Hepatocyte (in vitro differentiated cells): ENCODE measurements around the gene COG1. TPM values are rescaled to one million over a fixed set of nuclear protein-coding genes. Genes with fewer than 3 reads are reported as not detected.

Experiments used
- DNase-seq: peaks from one replicate; pipeline ENCODE4 v3.0.0-alpha.2; 2016; ENCODE audit warnings: low spot score
- H2AFZ ChIP-seq: fragments of 200-600 bp; sonication (generic); 2 replicates; pipeline ENCODE4 v1.6.0; 2016; ENCODE audit warnings: antibody characterized with exemption, mild to moderate bottlenecking
- H3K27ac ChIP-seq: fragments of 200-600 bp; sonication (generic); 2 replicates; pipeline ENCODE4 v1.5.1; 2016; ENCODE audit warnings: mild to moderate bottlenecking
- H3K27me3 ChIP-seq: fragments of 200-600 bp; sonication (generic); 2 replicates; pipeline ENCODE4 v1.6.1; 2016
- H3K36me3 ChIP-seq: fragments of 200-600 bp; sonication (generic); replicated peaks from 2 replicates; pipeline ENCODE4 v1.5.1; 2016; ENCODE audit warnings: low read depth; ENCODE audit not compliant: insufficient read depth
- H3K4me1 ChIP-seq: fragments of 200-600 bp; sonication (generic); 2 replicates; pipeline ENCODE4 v1.5.1; 2016; ENCODE audit warnings: mild to moderate bottlenecking, moderate library complexity; ENCODE audit not compliant: insufficient read depth
- H3K4me2 ChIP-seq: fragments of 200-600 bp; sonication (generic); 2 replicates; pipeline ENCODE4 v1.6.0; 2016
- H3K4me3 ChIP-seq: fragments of 200-600 bp; sonication (generic); 2 replicates; pipeline ENCODE4 v1.5.1; 2016; ENCODE audit warnings: mild to moderate bottlenecking
- H3K79me2 ChIP-seq: fragments of 200-600 bp; sonication (generic); 2 replicates; pipeline ENCODE4 v1.6.0; 2017; ENCODE audit warnings: mild to moderate bottlenecking
- H3K9me2 ChIP-seq: fragments of 200-600 bp; sonication (generic); replicated peaks from 2 replicates; pipeline ENCODE4 v1.6.0; 2017; ENCODE audit warnings: mild to moderate bottlenecking; ENCODE audit not compliant: insufficient read depth
- H3K9me3 ChIP-seq: fragments of 200-600 bp; sonication (generic); 2 replicates; pipeline ENCODE4 v1.5.1; 2016; ENCODE audit warnings: low read depth, mild to moderate bottlenecking
- H4K20me1 ChIP-seq: fragments of 200-600 bp; sonication (generic); 2 replicates; pipeline ENCODE4 v1.6.0; 2016; ENCODE audit warnings: mild to moderate bottlenecking; ENCODE audit not compliant: insufficient read depth, poor library complexity, severe bottlenecking
- EZH2 ChIP-seq: fragments of 200-600 bp; sonication (generic); IDR thresholded peaks from 2 replicates; pipeline ENCODE4 v1.6.1; 2016; ENCODE audit warnings: antibody characterized with exemption, mild to moderate bottlenecking, borderline replicate concordance
- EZH2phosphoT487 ChIP-seq: fragments of 200-600 bp; sonication (generic); IDR thresholded peaks from one replicate; pipeline ENCODE4 v1.6.1; 2018; ENCODE audit warnings: antibody characterized with exemption, mild to moderate bottlenecking, low read depth, moderate library complexity; ENCODE audit not compliant: unreplicated experiment, severe bottlenecking
- WGBS: methylation state at CpG from one replicate; pipeline ENCODE4 v1.1.6; 2016; ENCODE audit warnings: low lambda C conversion rate; ENCODE audit errors: missing lambda C conversion rate; 5-methylcytosine and 5-hydroxymethylcytosine counted together
- polyA plus RNA-seq: library from polyadenylated mRNA; unstranded; fragments of >200 nt; fragmentation: Nextera tagmentation; extraction: Ambion mirVana; gene quantifications from 2 replicates; pipeline ENCODE4 v1.2.1, GENCODE V29; 2016
- total RNA-seq: library from RNA; depleted of rRNA; stranded (reverse); fragments of >200 nt; gene quantifications from 2 replicates; pipeline ENCODE4 v1.2.3, GENCODE V29; 2014
- TF ChIP-seq, protein P1 (sequence below): fragments of 200-600 bp; sonication (generic); IDR thresholded peaks from 2 replicates; pipeline ENCODE4 v1.5.1; 2016; ENCODE audit warnings: antibody characterized with exemption, mild to moderate bottlenecking; ENCODE audit not compliant: poor library complexity

COG1 gene
- total and polyA plus RNA-seq, 2 experiments from 2014 or later, result 19.6 to 26.8 TPM

DNA sequence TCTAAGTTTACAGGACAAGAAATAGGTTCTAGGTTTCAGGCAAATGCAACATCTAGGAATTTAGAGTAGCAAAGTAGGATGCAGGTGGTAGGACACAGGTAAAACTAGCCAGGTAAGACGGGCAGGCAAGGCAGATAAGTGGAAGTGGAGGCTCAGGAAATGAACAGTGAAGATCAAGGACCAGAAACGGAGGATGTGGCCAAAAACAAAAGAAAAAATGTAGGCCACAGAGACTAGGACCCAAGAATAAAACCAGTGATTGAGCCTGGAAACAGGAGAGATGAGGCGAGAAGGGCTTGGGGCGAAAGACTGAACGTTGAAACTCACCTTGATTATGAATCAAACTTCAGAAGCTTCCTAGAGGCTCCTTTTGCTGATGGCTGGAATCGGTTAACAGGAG lies 44.9 kb downstream of the COG1 start:
- DNase-seq, result no peak
- Histone ChIP-seq H3K79me2 (peaks cover 56% of the 10 kb centered on the region), H3K9me2 (no peaks in the 10 kb centered on the region), H4K20me1 (no peaks in the 10 kb centered on the region), H2AFZ (no peak overlapping the region), H3K27me3 (no peaks in the 10 kb centered on the region), H3K9me3 (no peaks in the 10 kb centered on the region), H3K27ac (no peak overlapping the region), H3K36me3 (no peaks in the 10 kb centered on the region), H3K4me3 (no peak overlapping the region), H3K4me1 (peaks cover 7% of the 10 kb centered on the region), H3K4me2 (no peak overlapping the region)
- TF ChIP-seq EZH2phosphoT487 (no peak), EZH2 (no peak)
- TF ChIP-seq, protein P1, sequence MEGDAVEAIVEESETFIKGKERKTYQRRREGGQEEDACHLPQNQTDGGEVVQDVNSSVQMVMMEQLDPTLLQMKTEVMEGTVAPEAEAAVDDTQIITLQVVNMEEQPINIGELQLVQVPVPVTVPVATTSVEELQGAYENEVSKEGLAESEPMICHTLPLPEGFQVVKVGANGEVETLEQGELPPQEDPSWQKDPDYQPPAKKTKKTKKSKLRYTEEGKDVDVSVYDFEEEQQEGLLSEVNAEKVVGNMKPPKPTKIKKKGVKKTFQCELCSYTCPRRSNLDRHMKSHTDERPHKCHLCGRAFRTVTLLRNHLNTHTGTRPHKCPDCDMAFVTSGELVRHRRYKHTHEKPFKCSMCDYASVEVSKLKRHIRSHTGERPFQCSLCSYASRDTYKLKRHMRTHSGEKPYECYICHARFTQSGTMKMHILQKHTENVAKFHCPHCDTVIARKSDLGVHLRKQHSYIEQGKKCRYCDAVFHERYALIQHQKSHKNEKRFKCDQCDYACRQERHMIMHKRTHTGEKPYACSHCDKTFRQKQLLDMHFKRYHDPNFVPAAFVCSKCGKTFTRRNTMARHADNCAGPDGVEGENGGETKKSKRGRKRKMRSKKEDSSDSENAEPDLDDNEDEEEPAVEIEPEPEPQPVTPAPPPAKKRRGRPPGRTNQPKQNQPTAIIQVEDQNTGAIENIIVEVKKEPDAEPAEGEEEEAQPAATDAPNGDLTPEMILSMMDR, result no peak
- 87% methylated on average over 6 of the region's 6 CpGs for WGBS

DNA sequence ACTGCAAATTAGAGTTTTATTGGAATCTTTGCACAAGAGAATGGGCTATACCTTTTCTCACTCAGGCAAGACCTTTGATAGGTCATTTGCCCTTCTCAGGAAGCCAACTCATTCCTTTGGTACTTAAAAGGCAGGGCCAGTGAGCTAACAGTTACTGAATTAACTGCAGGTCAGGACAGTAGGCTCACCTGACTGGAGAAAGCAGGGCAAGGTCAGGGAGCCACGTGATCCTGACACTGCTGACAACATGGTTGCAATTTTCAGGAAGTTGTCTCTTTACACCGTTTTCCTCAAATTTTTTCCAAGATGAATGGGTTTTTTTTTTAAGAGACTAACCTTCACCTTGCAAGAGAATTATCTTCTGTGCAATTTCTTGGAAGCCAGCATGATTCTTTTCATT lies 47.7 kb downstream of the COG1 start:
- Histone ChIP-seq H3K9me2 (no peaks in the 10 kb centered on the region), H3K27ac (no peak overlapping the region), H3K4me1 (no peaks in the 10 kb centered on the region), H3K27me3 (no peaks in the 10 kb centered on the region), H4K20me1 (no peaks in the 10 kb centered on the region), H3K4me3 (no peak overlapping the region), H2AFZ (no peak overlapping the region), H3K9me3 (no peaks in the 10 kb centered on the region), H3K79me2 (peaks cover 35% of the 10 kb centered on the region), H3K36me3 (no peaks in the 10 kb centered on the region), H3K4me2 (no peak overlapping the region)
- 84% methylated on average over 2 of the region's 2 CpGs for WGBS
- TF ChIP-seq EZH2, result no peak
- TF ChIP-seq, protein P1, result no peak
- TF ChIP-seq EZH2phosphoT487, result no peak
- no peak for DNase-seq

DNA sequence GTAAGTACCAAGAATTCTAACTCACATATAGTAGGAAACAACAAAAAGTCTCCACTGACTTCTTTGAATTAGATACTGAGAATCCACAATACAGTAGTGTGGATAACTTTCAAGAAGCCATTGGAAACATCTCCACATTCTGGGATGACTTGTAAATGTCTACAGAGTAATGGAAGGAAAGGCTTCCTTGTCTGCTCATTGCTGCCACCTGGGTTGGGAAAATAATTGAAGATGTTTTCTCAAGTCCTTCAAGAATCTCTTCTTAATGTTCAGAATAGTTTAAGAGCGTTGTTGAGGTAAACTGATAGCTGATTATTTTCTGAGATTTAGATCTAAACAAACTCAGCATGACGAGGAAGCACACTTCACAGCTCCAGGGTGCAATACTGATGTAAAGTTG lies 54.9 kb downstream of the COG1 start:
- H3K9me3 ChIP-seq, result no peaks in the 10 kb centered on the region
- H4K20me1 ChIP-seq, result no peaks in the 10 kb centered on the region
- WGBS, result 90% methylated on average over 2 of the region's 2 CpGs
- no peak overlapping the region for H2AFZ ChIP-seq
- no peaks in the 10 kb centered on the region for H3K4me1 ChIP-seq
- no peak overlapping the region for H3K4me3 ChIP-seq
- H3K36me3 ChIP-seq, result no peaks in the 10 kb centered on the region
- H3K9me2 ChIP-seq, result no peaks in the 10 kb centered on the region
- TF ChIP-seq, protein P1, result peak; percentile 33
- no peak for TF ChIP-seq EZH2phosphoT487
- H3K4me2 ChIP-seq, result no peak overlapping the region
- no peaks in the 10 kb centered on the region for H3K27me3 ChIP-seq
- no peaks in the 10 kb centered on the region for H3K79me2 ChIP-seq
- H3K27ac ChIP-seq, result no peak overlapping the region
- DNase-seq, result no peak

DNA sequence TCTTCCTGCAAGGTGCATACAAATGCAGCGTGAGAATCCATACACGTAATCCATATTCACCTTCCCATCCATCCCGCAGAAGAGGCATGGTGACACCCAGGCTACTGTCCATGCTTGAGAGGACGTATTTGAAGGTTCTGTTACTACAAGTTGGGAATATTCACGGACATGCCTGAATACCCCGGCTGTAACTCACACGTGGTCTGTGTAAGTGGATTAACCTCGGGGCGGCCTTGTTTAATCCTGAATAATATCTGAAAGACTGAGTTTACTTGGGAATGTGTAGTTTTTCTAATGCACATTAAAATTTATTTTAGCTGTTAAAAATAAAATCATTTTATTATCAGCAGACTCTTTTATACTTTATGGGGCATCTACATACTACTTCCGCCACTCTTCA lies 55.7 kb downstream of the COG1 start:
- Histone ChIP-seq H2AFZ (no peak overlapping the region), H3K4me3 (no peak overlapping the region), H3K9me2 (no peaks in the 10 kb centered on the region), H3K27ac (no peak overlapping the region), H3K4me2 (no peak overlapping the region), H3K36me3 (no peaks in the 10 kb centered on the region), H3K4me1 (no peaks in the 10 kb centered on the region), H4K20me1 (no peaks in the 10 kb centered on the region), H3K9me3 (no peaks in the 10 kb centered on the region), H3K27me3 (no peaks in the 10 kb centered on the region), H3K79me2 (no peaks in the 10 kb centered on the region)
- TF ChIP-seq EZH2, result no peak
- TF ChIP-seq EZH2phosphoT487, result no peak
- TF ChIP-seq, protein P1, result no peak
- DNase-seq, result no peak
- WGBS, result 97% methylated on average over 10 of the region's 10 CpGs
